Anterior cingulate cortex (tissue), 58 donors: ENCODE measurements around the gene GRIA1.

Experiments
- DNase-seq, 58 donors: peaks; one replicate each; lab custom pipeline; 2025; lab: John Stamatoyannopoulos, UW

Gene GRIA1

GRCh38 chr5:153543959-153544470, 53.5 kb downstream of the GRIA1 start:
- DNase-seq: no peak

GRCh38 chr5:153544706-153545105, 54.2 kb downstream of the GRIA1 start:
- no peak for DNase-seq

- no peak for DNase-seq
Measured at GRCh38 chr5:153546566-153546965, 56.1 kb downstream of the GRIA1 start.

DNA sequence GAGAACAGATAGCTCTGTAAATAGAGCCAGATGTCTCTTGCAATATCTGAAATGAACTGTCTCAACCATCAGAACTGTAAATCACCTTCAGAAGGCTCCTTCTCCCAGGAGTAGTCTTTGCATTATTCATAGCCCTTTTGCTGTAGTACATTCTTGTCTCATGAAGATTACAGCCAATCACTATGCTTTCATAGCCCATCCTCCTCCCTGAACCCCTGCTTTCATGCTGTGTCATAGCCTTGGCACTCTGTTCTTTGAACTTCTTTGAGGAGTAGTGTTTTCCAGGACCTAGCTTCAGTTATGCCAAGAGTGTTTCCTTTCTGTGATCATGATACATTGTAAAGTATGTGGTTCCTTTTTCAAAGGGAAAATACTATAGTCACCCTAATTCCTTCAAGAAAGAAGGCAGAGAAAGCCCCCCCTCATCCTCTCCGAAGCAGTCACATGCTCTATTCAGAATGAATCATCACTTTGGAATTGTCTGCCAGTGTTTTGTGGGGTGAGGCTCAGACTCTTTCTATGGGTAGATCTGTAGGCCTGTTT, 61.1 kb downstream of the GRIA1 start:
- DNase-seq: peak in 2 of 58 donors; percentile 9 to 12

GRCh38 chr5:153552886-153553285, 62.4 kb downstream of the GRIA1 start:
- DNase-seq: no peak

GRCh38 chr5:153555420-153556114, 65.1 kb downstream of the GRIA1 start:
- DNase-seq: no peak

- DNase-seq: no peak
Measured at GRCh38 chr5:153558957-153559356, 68.5 kb downstream of the GRIA1 start.

DNA sequence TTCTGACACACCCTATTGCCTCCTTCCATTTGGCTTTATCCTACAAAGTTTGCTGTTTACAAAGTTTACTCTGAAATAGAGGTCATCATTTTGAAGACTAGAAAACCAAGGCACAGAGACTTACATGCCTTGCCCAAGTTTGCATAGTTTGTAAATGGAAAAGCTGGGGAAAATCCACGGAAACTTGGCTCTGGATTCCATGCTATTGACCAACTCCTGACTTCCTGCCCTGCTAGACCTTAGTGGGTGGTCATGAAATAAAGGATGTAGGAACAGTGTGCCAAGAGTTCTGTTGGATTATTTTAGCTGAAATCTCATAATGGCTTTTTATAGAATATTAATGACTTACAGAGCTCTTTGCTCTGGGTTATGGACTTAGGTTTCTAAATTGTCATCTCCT, 69.5 kb downstream of the GRIA1 start:
- no peak for DNase-seq

- no peak for DNase-seq
Measured at GRCh38 chr5:153562189-153562588, 71.7 kb downstream of the GRIA1 start.

DNA sequence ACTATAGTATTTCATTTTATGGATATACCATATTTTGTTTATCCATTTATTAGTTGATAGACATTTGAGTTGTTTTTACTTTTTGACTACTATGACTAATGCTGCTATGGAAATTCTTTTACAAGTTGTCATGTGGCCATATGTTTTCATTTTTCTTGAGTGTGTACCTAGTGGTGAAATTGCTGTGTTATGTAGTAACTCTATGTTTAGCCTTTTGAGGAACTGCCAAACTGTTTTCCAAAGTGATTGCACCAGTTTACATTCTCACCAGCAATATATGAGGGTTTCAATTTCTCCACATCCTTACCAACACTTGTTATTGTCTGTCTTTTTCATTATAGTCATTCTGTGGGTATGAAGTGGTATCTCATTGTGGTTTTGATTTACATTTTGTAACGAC, 75.4 kb downstream of the GRIA1 start:
- DNase-seq: no peak

GRCh38 chr5:153569036-153569435, 78.6 kb downstream of the GRIA1 start:
- no peak for DNase-seq

- DNase-seq: no peak
Measured at GRCh38 chr5:153571162-153571561, 80.7 kb downstream of the GRIA1 start.

DNA sequence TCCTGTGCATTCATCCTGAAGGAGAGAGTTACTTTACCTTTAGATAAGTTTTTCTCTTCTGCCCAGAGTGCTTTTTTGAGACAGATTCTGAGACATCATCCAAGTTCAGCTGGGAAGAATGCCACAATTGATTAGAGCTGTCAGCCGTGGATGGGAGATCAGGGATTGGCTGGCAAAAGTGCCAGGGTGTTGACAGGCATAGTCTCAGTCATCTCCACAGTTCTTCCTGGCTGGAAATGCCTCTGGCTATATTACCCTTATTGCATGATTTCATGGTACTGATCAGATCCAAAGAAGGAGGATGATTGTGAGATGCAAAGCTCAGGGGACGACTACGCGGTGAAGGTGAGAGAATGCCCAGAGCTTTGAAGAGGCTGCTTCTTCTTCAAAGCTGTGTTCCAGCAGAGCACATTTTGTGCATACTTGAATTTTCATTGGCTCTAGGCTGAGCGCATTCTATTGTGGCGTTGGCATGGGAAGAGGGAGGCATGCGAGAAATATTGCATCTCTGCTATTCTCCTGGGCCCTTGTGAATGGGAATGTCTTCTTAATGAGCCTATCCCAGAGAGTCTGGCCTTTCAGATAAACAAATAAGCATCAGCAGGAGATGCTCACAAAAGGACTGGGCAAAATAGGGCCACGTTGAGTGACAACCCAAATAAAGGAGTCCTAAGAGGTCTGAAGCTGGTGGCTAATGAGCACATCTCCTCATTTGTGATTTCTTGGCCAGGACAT, 82.1 kb downstream of the GRIA1 start:
- DNase-seq: peak in 27 of 58 donors; percentile 5 to 64 (median 31)

- no peak for DNase-seq
Measured at GRCh38 chr5:153573326-153574033, 83.0 kb downstream of the GRIA1 start.

GRCh38 chr5:153584126-153584959, 93.9 kb downstream of the GRIA1 start:
- no peak for DNase-seq

DNA sequence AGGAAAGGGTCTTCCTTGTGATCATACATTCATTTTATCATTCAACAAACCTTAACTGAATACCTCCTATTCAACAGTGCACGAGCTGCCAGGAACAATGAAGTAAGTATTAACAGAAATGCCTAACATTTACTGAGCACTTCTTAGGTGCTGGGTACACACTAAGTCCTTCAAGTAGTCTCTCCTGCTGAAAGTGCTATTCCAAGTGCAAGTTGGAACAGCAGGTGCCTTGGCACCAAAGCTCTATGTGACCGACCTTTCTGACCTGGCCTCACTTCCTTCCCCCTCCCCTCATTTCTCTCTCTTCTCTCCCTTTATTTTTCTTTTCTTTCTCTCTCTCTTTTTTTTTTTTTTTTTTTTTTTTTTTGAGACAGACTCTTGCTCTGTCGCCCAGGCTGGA, 94.5 kb downstream of the GRIA1 start:
- DNase-seq: no peak

- DNase-seq: no peak
Measured at GRCh38 chr5:153585622-153586277, 95.3 kb downstream of the GRIA1 start.

DNA sequence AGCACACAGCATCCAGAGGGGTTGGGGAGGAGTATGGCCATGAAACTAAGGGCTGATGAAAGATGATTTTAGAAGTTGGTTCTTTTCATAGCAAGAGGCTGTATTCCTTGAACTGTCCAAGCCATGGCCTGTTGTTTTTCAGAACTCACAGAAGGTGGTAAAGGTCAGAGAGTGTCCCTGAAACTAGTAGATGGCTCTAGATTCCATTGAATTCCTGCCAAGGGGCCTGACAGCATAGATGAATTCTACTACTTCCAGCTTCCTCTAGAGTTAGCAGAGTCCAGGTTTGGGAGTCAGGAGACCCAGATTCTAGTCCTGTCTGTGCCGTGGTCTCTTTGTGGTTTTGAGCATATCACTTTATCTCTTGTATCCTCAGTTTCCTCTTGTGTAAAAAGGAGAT, 101.6 kb downstream of the GRIA1 start:
- DNase-seq: no peak

GRCh38 chr5:153594785-153595184, 104.3 kb downstream of the GRIA1 start:
- no peak for DNase-seq

DNA sequence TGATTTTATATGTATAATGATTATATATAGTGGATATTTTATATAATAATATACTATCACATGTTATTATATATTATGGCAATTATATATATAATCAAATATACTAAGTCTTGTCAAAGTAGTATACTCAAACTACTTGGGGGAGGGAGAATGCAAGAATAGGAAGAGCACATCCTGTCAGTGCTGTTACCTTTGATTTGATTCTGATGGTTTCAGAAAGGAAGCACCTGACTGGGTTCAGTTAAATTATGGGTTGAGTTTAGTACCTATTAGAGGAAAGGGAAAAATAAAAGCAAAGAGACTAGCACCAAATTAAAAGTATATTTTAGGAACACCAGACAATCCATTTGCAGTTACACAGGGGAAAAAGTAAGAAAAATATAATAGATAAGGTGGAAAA, 107.6 kb downstream of the GRIA1 start:
- no peak for DNase-seq
